A673 (cell line): Measurements from ENCODE around the gene MORC3. TPM values are rescaled to one million over a fixed set of nuclear protein-coding genes. Genes with fewer than 3 reads are reported as not detected.

ENCODE experiments used
- BruUV-seq: library from RNA; stranded (reverse); fragments of 400-500 nt; replicated peaks from 2 replicates; lab custom pipeline; 2021; lab: Mats Ljungman, UMichigan
- CTCF ChIA-PET: fragments of 300-600 bp; sonication (Branson Sonifier 250); formaldehyde crosslinking; loops from one replicate; lab custom pipeline; 2022; ENCODE audit warnings: antibody characterized with exemption; lab: Charles Lee
- POLR2A ChIA-PET: fragments of 300-600 bp; sonication (Branson Sonifier 250); formaldehyde crosslinking; loops from one replicate; lab custom pipeline; 2022; ENCODE audit warnings: antibody characterized with exemption; ENCODE audit not compliant: low non-redundant PET; lab: Charles Lee
- DNase-seq: peaks from one replicate; pipeline ENCODE4 v3.0.0-alpha.2; 2015; ENCODE audit warnings: low spot score
- H3K27ac ChIP-seq: fragments of 200-600 bp; sonication (generic); 2 replicates; pipeline ENCODE4 v1.5.1; 2016; ENCODE audit warnings: mixed run types, low read depth, mild to moderate bottlenecking, mixed read lengths, antibody characterized with exemption, low read length; ENCODE audit not compliant: poor library complexity, severe bottlenecking
- H3K27me3 ChIP-seq: fragments of 200-600 bp; sonication (generic); replicated peaks from 2 replicates; pipeline ENCODE4 v1.6.1; 2017; ENCODE audit warnings: mixed run types, low read depth, mild to moderate bottlenecking, mixed read lengths, antibody characterized with exemption, low read length; ENCODE audit not compliant: insufficient read depth, poor library complexity
- H3K36me3 ChIP-seq: fragments of 200-600 bp; sonication (generic); 2 replicates; pipeline ENCODE4 v1.6.1; 2016; ENCODE audit warnings: mixed run types, mild to moderate bottlenecking, mixed read lengths, antibody characterized with exemption, low read length; ENCODE audit not compliant: insufficient read depth, poor library complexity, severe bottlenecking
- H3K4me1 ChIP-seq: fragments of 200-600 bp; sonication (generic); 2 replicates; pipeline ENCODE4 v1.6.1; 2017; ENCODE audit warnings: mixed run types, mild to moderate bottlenecking, mixed read lengths, antibody characterized with exemption, low read length; ENCODE audit not compliant: insufficient read depth, poor library complexity, severe bottlenecking
- H3K4me3 ChIP-seq: fragments of 200-600 bp; sonication (generic); 2 replicates; pipeline ENCODE4 v1.5.1; 2016; ENCODE audit warnings: low read depth, mixed run types, mild to moderate bottlenecking, mixed read lengths, low read length; ENCODE audit not compliant: poor library complexity, severe bottlenecking
- H3K9me3 ChIP-seq: fragments of 200-600 bp; sonication (generic); 2 replicates; pipeline ENCODE4 v1.6.1; 2016; ENCODE audit warnings: mixed run types, low read depth, mild to moderate bottlenecking, mixed read lengths, antibody characterized with exemption, low read length; ENCODE audit not compliant: poor library complexity, severe bottlenecking
- EZH2 ChIP-seq: fragments of 200-600 bp; sonication (generic); IDR thresholded peaks from 2 replicates; pipeline ENCODE4 v1.6.1; 2017; ENCODE audit warnings: borderline replicate concordance, low read depth, mild to moderate bottlenecking, mixed read lengths, antibody characterized with exemption, low read length; ENCODE audit not compliant: poor library complexity, severe bottlenecking
- intact Hi-C: fragments of 100-400 bp; cut with micrococcal nuclease; formaldehyde crosslinking; loops from one replicate; pipeline ENCODE4 v1.10.0; 2022; ENCODE audit not compliant: unreplicated experiment
- total RNA-seq: library from RNA; stranded (reverse); gene quantifications from 2 replicates; pipeline ENCODE4 v1.2.3, GENCODE V29; 2021
- TF ChIP-seq, protein P1 (sequence below): fragments of 300-800, 200-600 bp; sonication (generic); conservative IDR thresholded peaks from 2 replicates; pipeline ENCODE4 v1.5.1; 2017; ENCODE audit warnings: low read depth, mild to moderate bottlenecking, antibody characterized with exemption, low read length, moderate library complexity, mixed read lengths

Gene MORC3
- total RNA-seq, 1 experiment from 2014 or later = 30.0 TPM

DNA sequence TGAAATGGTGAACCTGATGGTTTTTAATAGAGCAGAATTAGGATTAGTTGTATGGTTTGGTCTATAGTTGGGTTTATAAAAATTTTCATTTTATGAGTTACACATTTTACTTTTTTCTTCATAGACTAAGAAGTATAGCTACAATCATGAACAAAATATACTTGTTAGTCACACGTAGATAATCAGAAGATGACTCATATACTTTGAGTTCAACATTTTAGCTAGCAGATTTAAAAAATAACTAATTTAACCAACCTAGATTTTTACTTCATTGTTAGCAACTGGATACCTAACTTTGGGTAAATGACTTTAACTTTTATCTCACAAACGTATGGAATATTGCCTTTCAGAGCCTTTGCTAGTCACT is 27.9 kb downstream of the MORC3 start:
- DNase-seq = no peak
- no TSS peak for BruUV-seq
- H3K27ac ChIP-seq = no peak overlapping the region
- H3K27me3 ChIP-seq = no peaks in the 10 kb centered on the region
- no peak overlapping the region for H3K4me3 ChIP-seq
- intact Hi-C loops = no loop called here
- no peaks in the 10 kb centered on the region for H3K4me1 ChIP-seq
- H3K36me3 ChIP-seq = peaks cover 76% of the 10 kb centered on the region
- TF ChIP-seq, protein P1, sequence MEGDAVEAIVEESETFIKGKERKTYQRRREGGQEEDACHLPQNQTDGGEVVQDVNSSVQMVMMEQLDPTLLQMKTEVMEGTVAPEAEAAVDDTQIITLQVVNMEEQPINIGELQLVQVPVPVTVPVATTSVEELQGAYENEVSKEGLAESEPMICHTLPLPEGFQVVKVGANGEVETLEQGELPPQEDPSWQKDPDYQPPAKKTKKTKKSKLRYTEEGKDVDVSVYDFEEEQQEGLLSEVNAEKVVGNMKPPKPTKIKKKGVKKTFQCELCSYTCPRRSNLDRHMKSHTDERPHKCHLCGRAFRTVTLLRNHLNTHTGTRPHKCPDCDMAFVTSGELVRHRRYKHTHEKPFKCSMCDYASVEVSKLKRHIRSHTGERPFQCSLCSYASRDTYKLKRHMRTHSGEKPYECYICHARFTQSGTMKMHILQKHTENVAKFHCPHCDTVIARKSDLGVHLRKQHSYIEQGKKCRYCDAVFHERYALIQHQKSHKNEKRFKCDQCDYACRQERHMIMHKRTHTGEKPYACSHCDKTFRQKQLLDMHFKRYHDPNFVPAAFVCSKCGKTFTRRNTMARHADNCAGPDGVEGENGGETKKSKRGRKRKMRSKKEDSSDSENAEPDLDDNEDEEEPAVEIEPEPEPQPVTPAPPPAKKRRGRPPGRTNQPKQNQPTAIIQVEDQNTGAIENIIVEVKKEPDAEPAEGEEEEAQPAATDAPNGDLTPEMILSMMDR = no peak
- no peak for TF ChIP-seq EZH2
- POLR2A ChIA-PET = no interaction called here
- CTCF ChIA-PET = no interaction called here
- H3K9me3 ChIP-seq = no peaks in the 10 kb centered on the region

DNA sequence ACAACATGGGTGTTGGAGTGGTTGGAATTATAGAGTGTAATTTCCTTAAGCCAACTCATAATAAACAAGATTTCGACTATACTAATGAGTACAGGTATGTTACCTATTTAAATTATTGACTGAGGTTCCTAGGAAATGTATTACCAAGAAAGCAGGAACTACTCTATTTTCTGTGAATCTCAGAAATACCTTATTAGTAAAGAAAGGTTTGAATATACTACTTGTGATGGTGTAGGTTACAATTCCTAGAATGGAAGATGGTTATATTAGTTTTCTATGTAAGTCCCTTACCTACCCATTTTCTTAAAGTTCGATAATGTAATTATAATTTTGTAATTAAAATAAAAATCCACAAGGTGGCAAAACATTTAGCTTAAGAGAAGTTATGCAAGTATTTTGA is 29.3 kb downstream of the MORC3 start:
- H3K27ac ChIP-seq = no peak overlapping the region
- peaks cover 69% of the 10 kb centered on the region for H3K36me3 ChIP-seq
- intact Hi-C loops = no loop called here
- CTCF ChIA-PET = no interaction called here
- POLR2A ChIA-PET = no interaction called here
- no peak for DNase-seq
- H3K4me3 ChIP-seq = no peak overlapping the region
- TF ChIP-seq EZH2 = no peak
- TF ChIP-seq, protein P1 = no peak
- H3K4me1 ChIP-seq = no peaks in the 10 kb centered on the region
- H3K27me3 ChIP-seq = no peaks in the 10 kb centered on the region
- H3K9me3 ChIP-seq = no peaks in the 10 kb centered on the region
- BruUV-seq = no TSS peak

DNA sequence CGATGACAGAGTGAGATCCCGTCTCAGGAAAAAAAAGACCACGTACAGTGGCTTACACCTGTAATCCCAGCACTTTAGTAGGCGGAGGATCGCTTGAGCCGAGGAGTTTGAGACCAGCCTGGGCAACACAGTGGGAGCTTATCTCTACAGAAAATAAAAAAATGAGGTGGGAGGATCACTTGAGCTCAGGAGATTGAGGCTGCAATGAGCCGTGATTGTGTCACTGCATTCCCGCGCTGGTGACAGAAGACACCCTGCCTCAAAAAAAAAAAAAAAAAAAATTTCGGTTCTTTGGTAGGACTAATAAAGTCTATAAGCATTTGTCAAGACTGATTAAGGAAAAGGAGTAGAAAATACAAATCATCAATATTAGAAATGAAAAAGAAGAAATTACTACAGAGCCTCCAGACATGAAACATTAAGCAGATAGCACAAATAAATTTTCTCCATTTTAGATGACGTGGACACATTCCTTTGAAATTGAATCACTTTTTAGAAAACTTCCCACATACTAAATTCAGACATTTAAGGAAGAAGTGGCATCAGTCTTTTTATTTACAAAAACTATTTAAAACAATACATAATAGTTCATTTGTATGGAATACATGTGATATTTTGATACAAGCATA is 30.4 kb downstream of the MORC3 start:
- BruUV-seq = no TSS peak
- H3K9me3 ChIP-seq = no peaks in the 10 kb centered on the region
- ChIA-PET POLR2A (no interaction called here), CTCF (no interaction called here)
- H3K4me1 ChIP-seq = no peaks in the 10 kb centered on the region
- intact Hi-C loops = no loop called here
- no peak for DNase-seq
- H3K4me3 ChIP-seq = no peak overlapping the region
- peaks cover 61% of the 10 kb centered on the region for H3K36me3 ChIP-seq
- no peak overlapping the region for H3K27ac ChIP-seq
- H3K27me3 ChIP-seq = no peaks in the 10 kb centered on the region
- TF ChIP-seq EZH2 = no peak
- TF ChIP-seq, protein P1 = no peak
